NCI-H2227 (cell line): Measurements from ENCODE around the gene GAST.
"Not testable (repeated sequence)": the region's sequence is repeated elsewhere in the genome, so short reads cannot be mapped to it uniquely, and the experiment has no call there.

ENCODE experiments used
- DNase-seq: peaks from one replicate; lab custom pipeline; 2025; ENCODE audit not compliant: unreplicated experiment; lab: John Stamatoyannopoulos, UW

Gene GAST

DNA sequence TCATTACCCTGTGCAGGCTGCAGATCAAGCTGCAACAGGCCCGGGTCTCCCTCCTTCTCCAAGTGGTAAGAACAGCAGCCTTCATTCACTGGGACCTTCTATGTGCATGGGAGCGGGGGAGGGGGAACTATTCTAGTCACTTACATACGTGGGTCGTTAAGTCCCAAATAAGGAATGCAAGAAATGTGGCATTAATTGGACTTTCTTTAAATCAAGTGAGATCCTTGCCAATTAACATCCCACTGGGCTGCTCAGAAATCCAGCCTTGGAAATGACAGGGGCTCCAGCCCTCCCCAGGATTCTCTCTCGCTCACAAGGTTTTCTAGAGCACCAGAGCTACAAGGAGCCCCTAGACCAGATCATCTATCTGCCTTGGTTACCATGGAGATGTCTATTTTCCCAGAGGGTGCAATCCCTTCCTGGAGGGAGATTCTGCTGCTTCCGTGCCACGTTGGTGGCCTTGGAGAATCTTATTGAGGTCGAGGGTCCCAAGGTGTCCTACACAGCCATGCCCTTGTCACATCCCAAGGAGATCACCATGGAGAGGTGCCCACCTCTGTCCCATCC is 28.6 kb upstream of the GAST start:
- peak; percentile 47 for DNase-seq

DNA sequence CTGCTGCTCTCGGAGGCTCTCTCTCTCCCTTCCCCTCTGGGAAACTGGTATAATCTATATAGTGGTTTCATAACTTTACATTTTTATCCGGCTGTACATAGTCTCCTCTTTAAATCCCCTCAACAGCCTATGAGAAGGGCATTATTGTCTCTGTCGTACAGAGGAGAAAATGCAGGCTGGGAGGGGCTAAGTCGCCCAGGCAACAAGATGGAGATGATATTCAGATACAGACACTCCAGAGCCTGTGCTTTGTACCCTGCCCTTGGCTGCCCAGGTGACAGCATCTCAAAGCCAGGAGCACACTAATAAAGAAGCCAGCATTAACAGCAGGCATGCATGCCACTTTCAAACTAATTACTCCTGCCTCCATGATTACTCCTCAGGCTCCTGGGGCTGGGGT is 28.1 kb upstream of the GAST start:
- DNase-seq, result peak; percentile 51

DNA sequence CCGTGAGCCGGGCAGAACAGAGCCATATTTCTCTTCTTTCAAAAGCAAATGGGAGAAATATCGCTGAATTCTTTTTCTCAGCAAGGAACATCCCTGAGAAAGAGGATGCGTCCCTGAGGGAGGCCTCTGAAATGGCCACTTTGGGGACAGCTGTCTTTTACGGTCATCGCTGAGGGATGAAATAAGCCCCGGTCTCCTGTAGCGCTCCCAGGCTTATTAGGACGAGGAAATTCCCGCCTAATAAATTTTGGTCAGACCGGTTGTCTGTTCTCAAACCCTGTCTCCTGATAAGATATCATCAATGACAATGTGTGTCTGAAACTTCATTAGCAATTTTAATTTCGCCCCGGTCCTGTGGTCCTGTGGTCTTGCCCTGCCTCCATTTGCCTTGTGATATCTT is 26.4 kb upstream of the GAST start:
- DNase-seq, result not testable (repeated sequence)

DNA sequence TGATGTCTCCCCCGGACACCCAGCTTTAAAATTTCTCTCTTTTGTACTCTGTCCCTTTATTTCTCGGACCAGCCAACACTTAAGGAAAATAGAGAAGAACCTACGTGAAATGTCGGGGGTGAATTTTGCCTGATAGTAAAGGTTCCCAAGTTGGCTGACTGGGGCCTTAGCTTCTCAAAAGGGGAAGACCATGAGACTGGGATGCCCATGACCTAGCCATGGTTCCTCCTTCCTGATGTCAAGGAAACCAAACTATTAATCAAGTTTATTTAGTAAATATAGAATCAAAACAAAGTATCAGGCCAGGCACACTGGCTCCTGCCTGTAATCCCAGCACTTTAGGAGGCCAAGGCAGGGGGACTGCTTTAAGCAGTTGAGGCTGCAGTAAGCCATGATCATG is 25.9 kb upstream of the GAST start:
- no peak for DNase-seq

DNA sequence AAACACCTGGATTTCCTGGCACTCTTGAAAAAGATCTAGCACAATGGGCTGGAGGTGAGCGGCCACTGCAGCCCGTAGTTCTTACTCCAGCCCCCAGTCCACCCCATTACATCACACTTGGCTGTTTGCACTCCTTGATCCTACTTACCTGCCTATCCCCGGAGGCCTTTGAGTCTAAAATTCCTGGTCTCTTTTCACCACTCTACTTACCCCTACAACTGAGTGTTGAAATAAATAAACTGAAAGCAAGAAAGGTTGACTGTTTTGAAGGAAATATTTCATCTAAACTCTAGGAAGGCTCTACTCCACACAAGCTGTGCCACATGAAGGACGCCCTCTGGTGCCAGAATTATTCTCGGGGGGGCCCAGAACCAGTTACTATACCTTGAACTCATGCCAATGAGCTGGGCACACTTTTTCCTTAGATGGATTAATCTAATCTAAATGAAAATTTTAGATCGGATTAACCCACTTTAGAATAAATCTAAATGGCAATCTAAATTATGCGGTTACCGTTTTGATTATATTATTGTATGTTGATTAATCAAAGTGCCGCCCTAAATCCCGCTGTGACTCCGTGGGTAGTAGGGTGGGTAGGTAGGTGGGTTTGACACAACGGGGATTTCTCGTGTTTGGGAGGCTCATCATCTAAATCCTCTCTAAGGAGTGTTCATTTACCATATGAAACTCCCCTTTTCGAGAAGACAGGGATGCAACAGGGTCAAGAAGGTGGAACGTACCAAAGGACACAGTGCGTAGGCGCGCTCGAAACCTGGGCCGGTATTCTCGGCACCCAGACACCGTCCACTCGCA is 24.1 kb upstream of the GAST start:
- DNase-seq, result peak; percentile 73

DNA sequence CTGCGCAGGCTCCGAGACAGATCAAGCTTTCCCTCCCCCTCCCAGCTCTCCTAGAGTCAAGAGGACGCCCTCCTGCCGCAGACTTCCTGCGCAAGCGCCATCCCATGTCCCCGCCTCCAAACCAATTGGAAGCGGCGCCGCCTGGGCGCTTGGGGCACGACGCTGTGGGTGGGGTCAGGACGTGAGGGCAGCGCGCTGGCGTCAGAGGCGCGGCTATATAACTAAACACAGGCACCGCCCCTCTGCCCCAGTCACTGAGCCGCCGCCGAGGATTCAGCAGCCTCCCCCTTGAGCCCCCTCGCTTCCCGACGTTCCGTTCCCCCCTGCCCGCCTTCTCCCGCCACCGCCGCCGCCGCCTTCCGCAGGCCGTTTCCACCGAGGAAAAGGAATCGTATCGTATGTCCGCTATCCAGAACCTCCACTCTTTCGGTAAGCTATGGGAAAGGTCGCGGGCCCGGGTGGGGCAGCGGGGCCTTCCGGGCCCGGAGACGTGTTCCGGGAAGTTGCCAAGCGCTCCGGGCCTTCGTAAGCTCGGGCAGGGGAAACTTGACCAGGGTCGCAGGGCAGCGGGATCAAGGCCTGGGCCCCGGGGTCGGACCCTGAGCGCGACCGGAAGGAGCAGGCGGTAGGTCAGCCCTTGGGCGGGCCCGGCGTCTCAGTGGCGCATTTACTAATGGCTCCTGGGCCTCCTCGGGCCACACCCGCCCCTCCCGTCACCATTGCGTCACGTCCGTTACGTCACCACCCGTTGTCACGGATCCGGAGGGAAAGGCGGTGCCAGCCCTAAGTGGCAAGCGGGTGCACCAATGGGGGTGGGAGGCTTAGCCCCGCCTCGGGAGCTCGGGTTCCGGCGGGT is 23.3 kb upstream of the GAST start, which contains the start of gene EIF1:
Gene EIF1, plus strand, starts transcription at position 245 of the 856 bp plus-strand sequence. Its CDS starts 154 bp downstream, at position 399.
- DNase-seq, result peak; percentile 100

DNA sequence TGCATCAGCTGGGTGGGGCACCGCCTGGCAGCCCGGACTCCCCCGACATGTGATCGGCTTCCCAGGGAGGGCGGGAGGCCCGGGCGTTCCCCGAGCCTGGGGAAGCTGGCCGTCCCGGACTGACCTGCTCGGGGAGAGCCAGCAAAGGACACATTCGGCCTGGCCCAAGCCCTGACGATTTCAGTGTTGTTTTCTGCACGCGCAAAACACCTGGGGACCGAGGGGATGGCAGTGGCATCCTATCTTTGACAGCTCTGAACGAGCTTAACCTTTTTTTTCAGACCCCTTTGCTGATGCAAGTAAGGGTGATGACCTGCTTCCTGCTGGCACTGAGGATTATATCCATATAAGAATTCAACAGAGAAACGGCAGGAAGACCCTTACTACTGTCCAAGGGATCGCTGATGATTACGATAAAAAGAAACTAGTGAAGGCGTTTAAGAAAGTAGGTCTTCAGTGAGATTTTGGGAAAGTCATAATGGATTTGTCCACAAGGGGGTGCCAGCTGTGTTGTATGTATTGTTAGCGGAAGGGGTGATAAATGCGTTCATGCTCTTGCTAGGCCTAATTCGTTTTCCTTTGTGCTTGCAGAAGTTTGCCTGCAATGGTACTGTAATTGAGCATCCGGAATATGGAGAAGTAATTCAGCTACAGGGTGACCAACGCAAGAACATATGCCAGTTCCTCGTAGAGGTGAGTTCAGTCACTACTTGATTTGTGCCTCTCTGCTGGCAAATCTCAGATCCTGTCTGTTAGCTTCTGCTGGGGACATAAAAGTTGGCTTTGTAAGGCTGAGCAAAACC is 22.4 kb upstream of the GAST start:
- DNase-seq, result peak; percentile 77

DNA sequence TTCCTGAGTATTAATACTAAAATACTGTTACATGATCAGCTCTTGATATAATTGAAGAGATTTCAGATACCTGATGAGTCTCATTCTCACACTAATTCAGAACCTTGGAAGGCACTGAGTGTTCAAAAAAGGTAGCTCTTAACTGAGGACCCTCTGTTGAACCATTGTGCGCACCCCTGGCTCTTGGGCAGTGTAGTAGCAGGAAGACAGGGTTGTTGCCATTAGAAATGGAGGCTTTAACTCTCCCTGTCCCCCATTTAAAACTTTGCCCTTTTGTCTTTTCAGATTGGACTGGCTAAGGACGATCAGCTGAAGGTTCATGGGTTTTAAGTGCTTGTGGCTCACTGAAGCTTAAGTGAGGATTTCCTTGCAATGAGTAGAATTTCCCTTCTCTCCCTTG is 21.6 kb upstream of the GAST start:
- DNase-seq, result no peak

DNA sequence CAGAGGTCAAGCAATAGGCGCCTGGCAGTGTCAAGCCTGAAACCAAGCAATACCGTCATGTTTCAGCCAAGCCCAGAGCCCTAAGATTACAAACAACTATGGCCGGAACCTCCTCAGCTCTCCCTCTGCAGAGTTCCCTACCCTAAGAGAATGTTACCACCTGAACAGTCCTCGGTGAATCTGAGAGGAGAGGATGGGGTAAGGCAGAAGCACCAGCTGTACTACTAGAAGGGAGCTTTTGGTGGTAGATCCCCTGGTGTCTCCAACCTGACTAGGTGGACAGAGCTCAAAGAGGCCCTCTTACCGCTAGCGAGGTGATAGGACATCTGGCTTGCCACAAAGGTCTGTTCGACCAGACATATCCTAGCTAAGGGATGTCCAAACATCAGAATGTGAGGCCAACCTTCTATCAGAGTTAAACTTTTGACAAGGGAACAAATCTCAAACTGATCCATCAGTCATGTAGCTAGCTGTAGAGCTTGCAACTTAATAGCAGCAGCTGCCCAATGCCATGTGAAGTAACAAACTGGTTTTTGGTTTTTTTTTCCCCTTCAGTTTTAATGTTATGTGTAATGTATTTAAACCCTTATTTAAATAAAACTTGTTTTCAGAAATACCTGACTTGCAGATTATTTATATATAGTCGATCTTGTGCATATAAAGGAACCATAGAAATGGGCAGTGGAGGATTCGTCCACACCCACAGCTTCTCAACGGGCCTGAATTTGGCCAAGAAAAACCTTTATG is 20.9 kb upstream of the GAST start:
- no peak for DNase-seq

DNA sequence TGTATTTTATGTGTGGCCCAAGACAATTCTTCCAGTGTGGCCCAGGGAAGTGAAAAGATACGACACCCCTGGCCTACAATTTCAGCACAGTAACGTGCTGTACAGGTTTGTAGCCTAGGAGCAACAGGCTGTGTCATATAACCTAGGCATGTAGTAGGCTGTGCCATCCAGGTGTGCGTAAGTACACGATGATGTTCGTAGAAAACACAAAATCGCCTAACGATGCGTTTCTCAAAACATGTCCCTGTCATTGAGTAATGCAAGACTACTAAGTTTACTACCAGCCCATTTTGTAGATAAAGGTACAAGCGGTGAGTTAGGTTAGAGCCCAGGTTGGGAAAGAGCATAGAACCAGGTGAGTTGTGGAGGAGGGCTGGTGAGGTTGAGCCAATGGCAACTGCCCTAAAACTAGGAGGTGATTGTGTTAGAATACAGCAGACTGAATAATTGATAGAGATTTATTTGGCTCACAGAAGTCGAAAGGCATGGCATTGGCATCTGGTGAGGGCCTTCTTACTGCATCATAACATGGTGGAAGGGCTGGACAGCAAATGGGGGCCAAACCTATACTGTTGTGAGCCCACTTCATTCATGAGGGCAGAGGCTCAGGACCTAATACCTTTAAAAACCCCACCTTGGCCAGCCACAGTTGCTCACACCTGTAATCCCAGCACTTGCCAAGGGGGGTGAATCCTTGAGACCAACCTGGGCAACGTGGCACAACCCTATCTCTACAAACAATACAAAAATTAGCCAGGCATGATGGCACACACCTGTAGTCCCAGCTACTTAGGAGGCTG is 19.2 kb upstream of the GAST start:
- no peak for DNase-seq

DNA sequence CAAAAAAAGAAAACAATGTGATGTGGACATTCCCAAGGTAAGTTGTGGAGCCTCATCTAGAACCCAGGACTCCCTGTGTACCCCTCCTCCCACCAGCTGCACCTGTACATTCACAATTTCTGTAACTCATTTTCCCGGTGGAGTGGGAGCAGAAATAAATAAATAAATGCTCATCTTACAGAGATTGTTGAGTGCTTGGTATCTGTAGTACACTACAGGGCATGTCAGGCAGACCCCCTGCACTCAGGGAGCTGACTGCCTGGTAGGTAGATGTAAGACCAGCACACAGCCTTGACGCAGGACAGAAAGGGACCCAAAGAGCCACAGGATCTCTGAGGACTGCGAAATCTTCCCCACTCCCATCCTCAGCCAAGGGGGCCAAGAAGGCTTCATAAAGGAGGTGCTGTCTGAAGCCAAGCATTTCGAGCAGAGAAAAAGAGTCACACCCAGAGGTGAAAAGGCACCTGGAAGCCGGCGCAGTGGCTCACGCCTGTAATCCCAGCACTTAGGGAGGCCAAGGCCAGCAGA is 16.9 kb upstream of the GAST start:
- DNase-seq, result no peak

DNA sequence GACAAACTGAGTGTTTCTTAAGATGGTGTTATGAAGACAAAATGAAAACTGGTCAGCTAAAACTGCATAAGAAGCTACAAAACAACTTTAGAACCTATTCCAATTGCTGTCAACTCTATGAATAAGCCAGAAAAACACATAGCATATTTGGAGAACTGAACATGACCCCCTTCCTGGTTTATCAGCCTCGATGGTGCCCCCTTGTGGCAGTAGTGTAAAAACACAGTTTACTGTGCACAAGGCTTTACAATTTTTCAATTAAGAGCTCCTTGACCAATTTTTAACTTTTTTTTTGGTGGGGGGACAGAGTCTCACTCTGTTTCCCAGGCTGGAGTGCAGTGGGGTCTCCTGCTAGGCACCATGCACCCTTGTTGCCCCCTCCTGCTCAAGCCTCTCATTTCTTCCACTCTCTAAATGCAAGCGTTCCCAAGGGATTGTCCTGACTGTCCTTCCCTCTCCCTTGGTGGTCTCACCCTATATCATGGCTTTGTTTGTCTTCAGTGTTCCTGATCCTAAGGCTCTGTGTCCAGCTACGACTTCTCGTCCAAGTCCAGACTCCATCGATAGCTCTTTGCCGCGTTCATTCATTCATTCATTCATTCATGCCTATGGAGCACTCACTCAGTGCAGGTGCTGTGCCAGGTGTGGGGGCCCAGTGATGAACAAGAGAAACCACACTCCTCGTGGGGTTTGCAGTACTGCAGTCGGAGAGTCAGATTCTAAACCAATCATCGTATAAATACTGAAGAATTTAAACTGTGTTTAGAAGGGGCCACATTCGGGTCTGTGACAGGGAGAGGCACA is 16.0 kb upstream of the GAST start:
- DNase-seq, result peak; percentile 80

DNA sequence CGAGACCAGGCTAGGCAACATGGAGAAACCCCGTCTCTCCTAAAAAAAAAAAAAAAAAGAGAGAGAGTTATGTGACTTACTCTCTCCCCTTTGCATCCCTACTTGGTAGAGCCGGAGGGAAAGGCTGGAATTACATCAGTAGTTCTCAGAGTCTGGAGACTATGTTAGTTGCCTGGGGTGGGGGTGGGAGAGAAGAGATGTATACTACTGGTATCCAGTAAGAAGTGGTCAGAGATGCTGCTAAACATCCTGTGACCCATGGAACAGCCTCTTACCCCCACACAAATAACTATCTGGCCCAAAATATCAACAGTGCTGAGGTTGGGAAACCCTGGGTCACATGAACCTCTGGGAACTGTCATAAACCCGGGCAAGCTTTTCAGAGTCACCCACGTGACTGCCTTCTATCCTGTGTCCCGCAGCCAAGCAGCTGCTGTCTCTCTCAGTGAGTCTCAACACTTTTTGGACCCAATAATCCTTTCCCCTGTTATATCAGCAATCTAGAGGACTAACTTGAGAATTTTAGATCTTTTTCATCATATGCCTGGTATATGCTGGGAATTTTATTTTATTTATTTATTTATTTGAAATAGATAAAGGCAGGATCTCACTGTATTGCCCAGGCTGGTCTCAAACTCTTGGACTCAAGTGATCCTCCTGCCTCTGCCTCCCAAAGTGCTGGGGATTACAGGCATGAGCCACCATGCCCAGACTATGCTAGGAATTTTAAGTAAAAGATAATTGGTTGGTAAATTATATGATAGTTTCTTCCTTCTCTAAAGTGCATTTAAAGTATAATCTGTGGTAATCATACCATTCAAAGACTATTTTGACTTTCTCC is 14.8 kb upstream of the GAST start:
- DNase-seq, result no peak

DNA sequence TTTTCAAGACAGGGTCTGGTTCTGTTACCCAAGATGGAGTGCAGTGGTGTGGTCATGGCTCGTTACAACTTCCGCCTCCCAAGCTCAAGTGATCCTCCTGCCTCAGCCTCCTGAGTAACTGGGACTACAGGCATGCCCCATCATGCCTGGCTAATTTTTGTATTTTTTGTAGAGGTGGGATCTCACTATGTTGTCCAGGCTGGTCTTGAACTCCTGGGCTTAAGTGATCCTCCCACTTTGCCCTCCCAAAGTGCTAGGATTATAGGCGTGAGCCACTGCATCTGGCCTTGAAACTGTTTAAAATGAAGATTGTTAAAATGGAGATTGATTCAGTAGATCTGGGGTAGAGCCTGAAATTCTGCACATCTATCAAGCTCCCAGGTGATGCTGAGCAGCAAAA is 11.3 kb upstream of the GAST start:
- DNase-seq, result not testable (repeated sequence)

DNA sequence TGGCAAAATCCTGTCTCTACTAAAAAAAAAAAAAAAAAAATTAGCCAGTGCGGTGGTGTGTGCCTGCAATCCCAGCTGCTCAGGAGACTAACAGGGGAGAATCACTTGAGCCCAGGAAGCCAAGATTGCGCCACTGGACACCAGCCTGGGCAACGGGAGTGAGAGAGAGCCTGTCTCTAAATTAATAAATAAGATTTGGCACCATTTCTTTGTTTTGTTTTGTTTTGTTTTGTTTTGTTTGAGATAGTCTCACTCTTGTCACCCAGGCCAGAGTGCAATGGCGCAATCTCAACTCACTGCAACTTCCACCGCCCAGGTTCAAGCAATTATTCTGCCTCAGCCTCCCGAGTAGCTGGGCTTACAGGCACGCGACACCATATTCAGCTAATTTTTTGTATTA is 9.4 kb upstream of the GAST start:
- no peak for DNase-seq

DNA sequence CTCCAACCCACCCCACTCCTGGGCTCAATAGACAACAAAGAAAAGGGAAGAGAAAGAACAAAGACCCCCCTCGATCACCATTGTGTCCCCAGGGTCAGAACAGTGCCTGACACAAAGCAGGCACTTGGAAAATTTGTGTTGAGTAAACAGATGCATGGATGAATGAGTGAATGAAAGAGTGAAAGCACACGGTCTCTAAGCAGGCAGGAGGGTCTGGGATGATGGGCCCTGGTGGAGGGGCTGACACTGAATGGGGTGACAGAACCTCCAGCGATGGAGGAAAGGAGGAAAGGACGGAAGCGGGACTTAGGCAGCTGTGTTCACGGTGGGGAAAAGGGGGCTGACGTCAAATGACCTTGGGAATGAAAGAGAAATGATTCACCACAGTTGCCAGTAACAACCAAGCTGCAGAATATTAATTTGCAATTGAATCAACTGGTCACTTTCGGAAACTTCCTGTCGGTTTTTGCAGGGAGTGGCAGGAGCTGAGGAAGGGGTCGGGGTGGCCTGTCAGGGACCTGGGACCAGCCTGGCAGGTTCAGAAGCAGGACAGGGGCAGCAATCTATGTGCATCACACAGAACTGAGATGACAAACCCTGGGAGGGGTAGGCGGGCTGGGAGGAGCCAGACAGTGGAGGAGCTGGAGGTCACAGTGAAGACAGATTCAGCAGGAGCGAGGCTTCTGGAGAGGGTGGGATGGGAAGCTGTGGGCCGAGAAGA is 6.7 kb upstream of the GAST start:
- peak; percentile 50 for DNase-seq
